Gastrocnemius medialis (tissue), 4 donors: ENCODE measurements around the gene SAMHD1.

Source experiments
- CTCF ChIP-seq, 5 experiments: fragments of 450-650 bp in 3 of 5; fragments of 200-600 bp in 2 of 5; sonication (generic) in 2 of 5; IDR thresholded peaks in 4 of 5; conservative IDR thresholded peaks in 1 of 5; 1 replicate in 4 of 5; 2 replicates in 1 of 5; pipeline ENCODE4 v1.5.1; 2016 to 2019; ENCODE audit warnings: antibody characterized with exemption in 5 of 5, mild to moderate bottlenecking in 3 of 5, moderate library complexity in 3 of 5
- POLR2A ChIP-seq, 2 donors: fragments of 450-650 bp; IDR thresholded peaks; one replicate each; pipeline ENCODE4 v1.6.1; 2017; ENCODE audit warnings: antibody characterized with exemption in 2 of 2, mild to moderate bottlenecking in 2 of 2, moderate library complexity in 2 of 2

GRCh38 chr20:36920334-36920730 lies 31.2 kb downstream of the SAMHD1 start:
- TF ChIP-seq CTCF (IDR thresholded peaks at IDR 0.05 in 4 of 5, conservative IDR thresholded peaks at IDR 0.05 in 1 of 5): no peak
- no peak for TF ChIP-seq POLR2A (IDR thresholded peaks at IDR 0.05)
